NCI-H1417 (cell line): ENCODE results near the gene APOC4.
A peak's percentile ranks its signal among the peaks of the same experiment; 100 is the strongest.
"Not testable (repeated sequence)": the region's sequence is repeated elsewhere in the genome, so short reads cannot be mapped to it uniquely, and the experiment has no call there.

ENCODE experiments used
- DNase-seq, 3 experiments: peaks; one replicate each; lab custom pipeline; 2025; lab: John Stamatoyannopoulos, UW

The APOC4 gene

DNA sequence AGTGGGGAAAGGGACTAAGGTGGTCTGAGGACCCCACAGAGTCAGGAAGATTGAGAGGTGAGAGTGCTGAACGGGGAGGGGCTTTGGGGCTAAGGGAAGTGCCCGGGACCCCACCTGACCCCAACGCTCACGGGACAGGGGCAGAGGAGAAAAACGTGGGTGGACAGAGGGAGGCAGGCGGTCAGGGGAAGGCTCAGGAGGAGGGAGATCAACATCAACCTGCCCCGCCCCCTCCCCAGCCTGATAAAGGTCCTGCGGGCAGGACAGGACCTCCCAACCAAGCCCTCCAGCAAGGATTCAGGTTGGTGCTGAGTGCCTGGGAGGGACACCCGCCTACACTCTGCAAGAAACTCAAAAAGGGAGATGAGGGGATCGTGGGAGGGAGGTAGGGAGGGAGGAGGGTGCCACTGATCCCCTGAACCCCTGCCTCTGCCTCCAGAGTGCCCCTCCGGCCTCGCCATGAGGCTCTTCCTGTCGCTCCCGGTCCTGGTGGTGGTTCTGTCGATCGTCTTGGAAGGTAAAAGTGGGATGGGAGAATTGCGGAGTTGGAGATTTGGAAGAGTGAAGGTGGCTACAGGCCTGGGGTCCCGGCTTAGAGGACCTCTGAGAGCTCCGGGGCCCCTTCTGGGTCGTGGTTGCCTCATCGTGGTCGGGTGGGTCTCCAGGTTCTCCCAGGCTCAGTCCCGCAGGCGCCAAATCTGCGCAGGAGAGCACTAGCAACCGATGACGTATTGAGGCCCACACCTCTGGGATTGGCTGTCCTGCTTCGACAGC is 27.4 kb upstream of the APOC4 start, which contains the start of gene APOC1:
Gene APOC1 (plus strand): TSS at position 176 of the 774 bp plus-strand sequence. CDS start 284 bp downstream, at position 460.
- peak; percentile 65 to 87 (median 86) for DNase-seq

DNA sequence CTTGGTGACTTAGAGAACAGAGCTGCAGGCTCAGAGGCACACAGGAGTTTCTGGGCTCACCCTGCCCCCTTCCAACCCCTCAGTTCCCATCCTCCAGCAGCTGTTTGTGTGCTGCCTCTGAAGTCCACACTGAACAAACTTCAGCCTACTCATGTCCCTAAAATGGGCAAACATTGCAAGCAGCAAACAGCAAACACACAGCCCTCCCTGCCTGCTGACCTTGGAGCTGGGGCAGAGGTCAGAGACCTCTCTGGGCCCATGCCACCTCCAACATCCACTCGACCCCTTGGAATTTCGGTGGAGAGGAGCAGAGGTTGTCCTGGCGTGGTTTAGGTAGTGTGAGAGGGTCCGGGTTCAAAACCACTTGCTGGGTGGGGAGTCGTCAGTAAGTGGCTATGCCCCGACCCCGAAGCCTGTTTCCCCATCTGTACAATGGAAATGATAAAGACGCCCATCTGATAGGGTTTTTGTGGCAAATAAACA is 17.8 kb upstream of the APOC4 start:
- no peak for DNase-seq

DNA sequence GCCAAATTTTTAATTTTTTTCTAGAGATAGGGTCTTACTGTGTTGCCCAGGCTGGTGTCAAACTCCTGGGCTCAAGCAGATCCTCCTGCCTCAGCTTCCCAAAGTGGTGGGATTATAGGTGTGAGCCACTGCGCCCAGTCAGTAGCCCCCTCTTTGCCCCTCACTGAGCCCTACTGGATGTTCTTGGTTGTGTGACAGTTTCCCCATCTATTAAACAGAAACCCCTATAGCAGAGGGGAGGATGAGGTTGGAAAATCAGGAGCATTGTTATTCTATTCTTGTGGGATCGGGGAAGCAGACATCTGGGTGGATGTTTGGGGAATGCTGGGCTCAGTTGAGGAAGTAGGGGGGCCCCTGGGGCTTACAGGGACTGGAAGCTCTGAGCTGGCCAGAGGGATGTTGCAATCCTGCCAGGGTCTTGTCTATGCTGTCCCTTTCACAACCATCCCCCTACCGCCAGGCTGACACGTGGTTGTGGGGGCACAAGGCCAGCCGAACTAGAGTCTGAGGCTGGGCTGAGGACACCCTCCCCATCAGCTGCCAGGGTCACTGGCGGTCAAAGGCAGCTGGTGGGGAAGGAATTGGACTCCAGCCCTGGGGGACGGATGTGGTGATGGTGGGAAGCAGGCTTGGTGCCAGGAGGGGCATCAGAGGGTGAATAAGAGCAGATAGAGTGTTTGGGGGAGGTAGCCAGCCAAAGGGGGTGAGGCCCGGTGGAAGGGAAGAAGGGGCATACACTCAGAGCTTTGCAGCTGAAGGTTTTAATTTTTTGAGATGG is 16.7 kb upstream of the APOC4 start:
- no peak for DNase-seq

DNA sequence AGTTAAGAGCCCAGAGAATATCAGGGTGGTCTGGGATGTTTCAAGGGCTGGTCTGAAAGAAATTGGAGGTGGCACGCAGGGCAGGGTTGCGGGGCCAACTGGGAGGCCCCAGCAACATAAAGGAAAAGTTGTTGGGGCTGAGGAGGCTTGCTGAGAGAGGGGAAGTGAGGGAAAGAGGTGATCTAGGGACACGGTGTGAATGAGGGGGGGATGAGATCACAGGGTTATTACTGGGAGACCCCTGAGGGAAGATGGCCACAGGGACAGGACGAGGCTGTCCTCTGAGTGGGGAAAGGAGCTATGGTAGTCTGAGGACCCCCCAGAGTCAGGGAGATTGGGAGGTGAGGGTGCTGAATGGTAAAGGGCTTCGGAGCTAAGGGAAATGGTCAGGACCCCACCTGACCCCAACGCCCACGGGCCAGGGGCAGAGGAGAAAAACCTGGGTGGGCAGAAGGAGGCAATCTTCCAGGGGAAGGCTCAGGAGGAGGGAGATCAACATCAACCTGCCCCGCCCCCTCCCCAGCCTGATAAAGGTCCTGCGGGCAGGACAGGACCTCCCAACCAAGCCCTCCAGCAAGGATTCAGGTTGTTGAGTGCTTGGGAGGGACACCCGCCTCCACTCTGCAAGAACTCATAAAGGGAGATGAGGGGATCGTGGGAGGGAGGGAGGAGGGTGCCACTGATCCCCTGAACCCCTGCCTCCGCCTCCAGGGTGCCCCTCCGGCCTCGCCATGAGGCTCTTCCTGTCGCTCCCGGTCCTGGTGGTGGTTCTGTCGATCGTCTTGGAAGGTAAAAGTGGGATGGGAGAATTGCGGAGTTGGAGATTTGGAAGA is 15.6 kb upstream of the APOC4 start:
- DNase-seq: not testable (repeated sequence)

DNA sequence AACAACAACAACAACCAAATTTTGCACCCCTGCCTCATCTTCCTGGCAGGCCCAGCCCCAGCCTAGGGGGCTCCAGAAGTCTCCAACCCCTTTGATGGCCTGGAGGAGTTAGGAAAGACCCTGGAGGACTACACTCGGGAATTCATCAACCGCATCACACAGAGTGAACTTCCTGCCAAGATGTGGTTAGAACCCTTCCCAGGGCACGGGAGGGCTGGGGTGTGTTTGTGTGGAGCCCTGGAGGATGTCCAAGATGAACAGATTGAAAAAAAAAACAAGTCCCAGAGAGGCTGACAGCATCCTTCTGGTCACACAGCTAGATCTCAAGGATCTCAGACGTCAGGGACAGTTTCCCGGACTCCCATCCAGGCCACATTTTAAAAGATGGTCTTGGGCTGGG is 14.3 kb upstream of the APOC4 start:
- DNase-seq: no peak

DNA sequence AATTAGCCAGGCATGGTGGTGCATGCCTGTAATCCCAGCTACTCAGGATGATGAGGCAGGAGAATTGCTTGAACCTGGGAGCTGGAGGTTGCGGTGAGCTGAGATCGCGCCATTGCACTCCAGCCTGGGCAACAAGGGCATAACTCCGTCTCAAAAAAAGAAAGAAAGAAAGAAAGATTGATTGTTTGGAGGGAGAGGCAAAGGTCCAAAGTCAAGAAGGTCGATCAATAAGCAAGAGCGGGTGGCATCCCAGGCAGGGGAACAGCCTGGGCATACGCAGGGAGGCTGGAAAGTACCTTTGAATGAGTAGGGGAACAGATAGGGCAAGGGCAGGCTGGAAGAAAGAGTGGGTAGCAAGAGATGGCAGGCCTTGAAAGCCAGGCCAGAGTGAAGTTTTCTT is 11.9 kb upstream of the APOC4 start:
- no peak for DNase-seq

DNA sequence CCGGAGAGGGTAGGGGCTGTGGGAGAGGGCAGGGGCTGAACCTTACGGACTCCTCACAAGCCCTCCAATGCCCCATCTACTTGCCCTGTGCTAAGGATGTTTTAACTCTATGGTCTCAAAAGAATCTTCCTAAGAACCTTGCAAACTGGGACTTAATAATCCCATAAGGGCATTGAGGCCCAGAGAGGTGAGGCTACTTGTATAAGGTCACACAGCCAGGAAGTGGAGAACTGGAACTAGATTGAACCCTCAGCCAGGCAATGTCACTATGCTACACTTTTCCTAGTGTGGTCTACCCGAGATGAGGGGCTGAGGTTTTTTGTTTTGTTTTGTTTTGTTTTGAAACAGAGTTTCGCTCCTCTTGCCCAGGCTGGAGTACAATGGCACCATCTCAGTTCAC is 10.5 kb upstream of the APOC4 start:
- DNase-seq: no peak

DNA sequence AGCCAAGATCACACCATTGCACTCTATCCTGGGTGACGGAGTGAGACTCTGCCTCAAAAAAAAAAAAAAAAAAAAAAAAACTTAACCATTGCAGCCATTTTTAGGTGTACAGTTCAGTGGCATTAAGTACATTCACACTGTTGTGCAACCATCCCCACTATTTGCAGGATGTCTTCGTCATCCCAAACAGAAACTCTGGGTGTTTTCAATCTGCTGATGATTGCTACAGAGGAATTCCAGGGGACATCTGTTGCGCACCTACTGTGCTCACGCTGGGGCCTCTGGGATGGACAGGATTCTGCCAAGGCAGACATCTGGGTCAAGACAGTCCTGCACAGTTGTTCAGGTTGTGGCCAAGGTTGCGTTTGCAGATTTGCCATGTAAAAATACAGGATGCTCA is 2.4 kb upstream of the APOC4 start:
- DNase-seq: no peak

DNA sequence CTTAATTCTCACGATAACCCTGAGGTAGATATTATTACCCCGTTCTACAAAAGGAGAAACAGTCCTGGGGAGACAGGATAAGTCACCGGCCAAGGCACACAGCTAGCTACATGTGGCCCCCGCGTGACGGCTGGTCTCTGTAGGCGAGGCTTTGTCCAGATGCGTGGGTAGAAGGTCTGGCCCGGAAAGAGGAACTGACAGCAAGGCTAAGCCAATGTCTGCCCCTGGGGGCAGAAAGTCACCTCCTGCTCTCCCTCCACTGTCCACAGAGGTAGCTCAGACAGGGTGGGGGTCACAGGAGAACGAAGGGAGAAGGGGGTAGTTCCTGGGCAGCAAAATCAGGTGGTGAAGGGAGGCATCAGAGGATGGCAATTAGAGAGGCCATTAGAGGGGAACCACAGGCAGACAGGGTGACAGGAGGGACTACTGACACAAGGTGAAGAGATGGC is 1.8 kb downstream of the APOC4 start:
- no peak for DNase-seq

DNA sequence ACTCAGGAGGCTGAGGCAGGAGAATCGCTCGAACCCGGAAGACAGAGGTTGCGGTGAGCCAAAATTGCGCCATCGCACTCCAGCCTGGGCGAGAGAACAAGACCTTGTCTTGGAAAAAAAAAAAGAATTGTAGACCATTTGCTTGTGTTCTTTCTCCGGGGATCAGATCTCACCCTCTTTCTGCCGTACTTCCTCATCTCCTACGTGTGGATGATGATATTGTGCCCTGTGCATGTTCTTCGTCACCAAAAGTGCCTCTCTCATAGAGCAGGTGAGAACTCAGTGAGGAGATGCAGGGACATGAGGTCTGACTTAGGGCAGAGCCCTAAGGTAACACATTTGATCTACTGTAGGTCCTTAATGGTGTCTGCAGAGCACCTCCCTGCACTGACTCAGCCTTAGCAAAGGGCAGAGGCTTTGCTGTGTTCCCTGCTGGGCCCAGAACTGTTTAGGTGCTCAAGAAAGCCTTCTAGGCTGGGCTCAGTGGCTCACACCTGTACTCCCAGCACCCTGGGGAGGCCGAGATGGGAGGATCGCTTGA is 5.1 kb downstream of the APOC4 start:
- DNase-seq: no peak

DNA sequence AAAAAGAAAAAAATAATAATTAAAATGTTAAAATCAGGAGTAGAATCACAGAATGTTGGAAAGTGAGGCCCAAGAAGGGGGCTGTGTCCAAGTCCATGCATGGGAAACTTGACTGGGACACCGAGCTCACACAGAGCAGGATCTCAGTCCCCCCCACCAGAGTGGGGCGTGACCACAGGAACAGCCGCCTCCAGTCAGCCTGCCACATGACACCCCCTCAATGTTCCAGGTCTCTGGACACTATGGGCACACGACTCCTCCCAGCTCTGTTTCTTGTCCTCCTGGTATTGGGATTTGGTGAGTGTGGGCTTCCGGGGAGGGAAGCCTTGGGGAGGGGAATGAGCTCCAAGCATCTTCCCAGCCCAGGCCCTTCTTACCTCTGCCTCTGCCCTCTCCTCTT is 6.2 kb downstream of the APOC4 start:
- DNase-seq: no peak

DNA sequence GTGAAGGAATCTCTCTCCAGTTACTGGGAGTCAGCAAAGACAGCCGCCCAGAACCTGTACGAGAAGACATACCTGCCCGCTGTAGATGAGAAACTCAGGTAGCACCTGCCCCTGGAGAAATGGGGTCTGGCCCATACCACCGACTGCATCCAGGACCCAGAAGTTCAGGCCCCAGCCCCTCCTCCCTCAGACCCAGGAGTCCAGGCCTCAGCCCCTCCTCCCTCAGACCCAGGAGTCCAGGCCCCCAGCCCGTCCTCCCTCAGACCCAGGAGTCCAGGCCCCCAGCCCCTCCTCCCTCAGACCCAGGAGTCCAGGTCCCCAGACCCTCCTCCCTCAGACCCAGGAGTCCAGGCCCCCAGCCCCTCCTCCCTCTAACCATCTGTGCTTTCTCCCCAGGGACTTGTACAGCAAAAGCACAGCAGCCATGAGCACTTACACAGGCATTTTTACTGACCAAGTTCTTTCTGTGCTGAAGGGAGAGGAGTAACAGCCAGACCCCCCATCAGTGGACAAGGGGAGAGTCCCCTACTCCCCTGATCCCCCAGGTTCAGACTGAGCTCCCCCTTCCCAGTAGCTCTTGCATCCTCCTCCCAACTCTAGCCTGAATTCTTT is 6.8 kb downstream of the APOC4 start:
- DNase-seq: no peak

DNA sequence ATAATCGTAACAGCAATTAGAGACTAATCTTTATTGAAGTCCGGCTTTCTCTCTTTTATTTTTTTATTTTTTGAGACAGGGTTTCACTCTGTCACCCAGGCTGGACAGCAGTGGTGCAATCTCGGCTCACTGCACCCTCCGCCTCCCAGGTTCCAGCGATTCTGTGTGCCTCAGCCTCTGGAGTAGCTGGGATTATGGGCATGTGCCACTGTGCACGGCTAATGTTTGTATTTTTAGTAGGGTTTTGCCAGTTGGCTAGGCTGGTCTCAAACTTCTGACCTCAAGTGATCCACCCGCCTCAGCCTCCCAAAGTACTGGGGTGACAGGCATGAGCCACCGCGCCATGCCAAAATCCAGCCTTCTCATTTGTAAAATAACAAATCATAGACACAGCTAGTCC is 7.5 kb downstream of the APOC4 start:
- DNase-seq: no peak

DNA sequence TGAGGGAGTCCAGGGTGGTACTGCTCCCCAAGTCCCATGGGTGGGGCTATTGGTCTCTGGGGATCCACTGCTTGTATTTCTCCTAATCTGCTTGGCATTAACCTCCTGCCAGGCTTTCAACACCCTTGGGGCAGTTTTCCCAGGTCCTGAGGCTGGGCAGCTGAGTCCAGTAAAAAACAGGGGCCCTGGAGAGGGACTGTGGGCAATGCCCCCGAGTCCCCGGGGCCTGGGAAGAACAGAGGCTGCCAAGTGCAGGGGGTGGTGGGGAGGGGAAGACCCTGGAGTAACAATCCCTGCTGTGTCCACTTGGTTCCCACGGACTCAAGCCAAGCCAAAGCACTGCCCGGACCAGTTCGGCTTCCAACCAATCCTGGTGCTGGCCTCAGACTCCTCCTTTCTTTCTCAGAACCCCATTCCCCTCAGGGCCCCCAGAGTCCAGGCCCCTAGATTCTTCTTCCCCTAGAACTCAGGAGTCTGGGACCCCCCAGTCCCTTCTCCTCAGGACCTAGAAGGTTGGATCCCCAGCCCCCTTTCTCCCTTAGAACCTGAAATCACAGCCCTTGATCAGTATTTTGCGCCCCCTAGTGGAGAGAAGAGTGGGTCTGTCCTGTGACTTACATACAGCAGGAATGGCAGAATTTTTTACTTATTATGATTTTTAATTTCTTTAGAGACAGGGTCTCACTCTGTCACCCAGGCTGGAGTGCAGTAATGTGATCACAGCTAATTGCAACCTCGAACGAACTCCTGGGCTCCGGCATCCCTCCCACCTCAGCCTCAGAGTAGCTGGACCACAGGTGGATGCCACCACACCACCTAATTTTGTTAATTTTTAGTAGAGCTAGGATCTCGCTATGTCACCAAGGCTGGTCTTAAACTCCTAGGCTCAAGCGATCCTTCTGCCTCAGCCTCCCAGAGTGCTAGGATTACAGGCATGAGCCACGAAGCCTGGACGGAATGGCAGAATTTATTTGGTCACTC is 9.4 kb downstream of the APOC4 start:
- peak; percentile 50 to 85 (median 74) for DNase-seq

DNA sequence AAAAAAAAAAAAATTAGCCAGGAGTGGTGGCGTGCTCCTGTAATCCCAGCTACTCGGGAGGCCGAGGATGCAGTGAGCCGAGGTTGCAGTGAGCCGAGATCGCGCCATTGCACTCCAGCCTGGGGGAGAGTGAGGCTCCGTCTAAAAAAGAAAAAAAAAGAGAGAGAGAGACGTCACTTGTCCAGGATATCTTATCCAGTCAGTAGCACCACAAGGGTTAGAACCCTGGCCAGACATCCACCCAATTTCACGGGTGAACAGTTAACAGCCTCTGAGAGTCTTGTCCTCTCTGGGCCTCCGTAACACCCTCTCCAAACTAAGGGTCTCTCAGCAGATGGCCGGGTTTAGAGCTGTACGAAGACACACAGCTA is 12.2 kb downstream of the APOC4 start:
- no peak for DNase-seq

DNA sequence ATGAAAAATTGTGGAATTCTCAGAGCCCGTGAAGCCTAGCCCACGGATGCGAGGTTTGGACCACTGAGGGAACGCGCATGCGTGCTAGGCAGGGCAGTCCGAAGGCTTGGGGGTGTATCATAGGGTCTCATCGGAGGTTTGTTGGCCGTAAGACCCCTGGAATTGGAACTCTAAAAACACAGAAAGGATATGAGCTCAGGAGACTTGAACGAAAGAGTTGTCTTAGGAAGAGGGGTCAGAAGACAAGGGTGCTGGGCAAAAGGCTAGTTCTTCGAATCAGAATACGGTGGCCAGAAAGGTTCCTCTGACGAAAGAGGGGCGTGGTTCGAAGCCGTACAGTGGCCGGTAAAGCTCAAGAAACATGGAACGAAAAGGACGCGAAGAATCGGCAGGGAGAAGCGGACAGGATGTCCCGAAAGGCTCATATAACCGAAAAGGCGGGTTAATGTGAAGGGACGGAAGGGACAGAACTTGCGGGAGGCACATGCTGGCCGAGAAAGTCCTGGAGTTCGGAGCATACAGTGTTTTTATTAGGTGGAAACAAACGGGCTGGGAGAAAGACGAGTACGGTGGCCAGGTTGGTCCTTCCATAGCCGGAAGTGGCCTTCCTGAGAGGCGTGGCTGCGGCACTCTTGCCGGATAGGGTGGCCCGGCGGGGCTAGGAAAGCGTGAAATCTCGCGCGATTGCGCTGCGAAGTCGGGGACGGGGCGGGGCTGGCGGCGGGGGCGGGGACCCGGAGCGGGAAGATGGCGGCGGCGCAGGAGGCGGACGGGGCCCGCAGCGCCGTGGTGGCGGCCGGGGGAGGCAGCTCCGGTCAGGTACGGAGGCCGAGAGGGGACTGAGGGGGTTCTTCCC is 12.8 kb downstream of the APOC4 start, which contains the start of gene CLPTM1:
Gene CLPTM1 (plus strand): TSS at position 732 of the 856 bp plus-strand sequence. CDS start 16 bp downstream, at position 748.
- peak; percentile 97 to 98 (median 98) for DNase-seq

DNA sequence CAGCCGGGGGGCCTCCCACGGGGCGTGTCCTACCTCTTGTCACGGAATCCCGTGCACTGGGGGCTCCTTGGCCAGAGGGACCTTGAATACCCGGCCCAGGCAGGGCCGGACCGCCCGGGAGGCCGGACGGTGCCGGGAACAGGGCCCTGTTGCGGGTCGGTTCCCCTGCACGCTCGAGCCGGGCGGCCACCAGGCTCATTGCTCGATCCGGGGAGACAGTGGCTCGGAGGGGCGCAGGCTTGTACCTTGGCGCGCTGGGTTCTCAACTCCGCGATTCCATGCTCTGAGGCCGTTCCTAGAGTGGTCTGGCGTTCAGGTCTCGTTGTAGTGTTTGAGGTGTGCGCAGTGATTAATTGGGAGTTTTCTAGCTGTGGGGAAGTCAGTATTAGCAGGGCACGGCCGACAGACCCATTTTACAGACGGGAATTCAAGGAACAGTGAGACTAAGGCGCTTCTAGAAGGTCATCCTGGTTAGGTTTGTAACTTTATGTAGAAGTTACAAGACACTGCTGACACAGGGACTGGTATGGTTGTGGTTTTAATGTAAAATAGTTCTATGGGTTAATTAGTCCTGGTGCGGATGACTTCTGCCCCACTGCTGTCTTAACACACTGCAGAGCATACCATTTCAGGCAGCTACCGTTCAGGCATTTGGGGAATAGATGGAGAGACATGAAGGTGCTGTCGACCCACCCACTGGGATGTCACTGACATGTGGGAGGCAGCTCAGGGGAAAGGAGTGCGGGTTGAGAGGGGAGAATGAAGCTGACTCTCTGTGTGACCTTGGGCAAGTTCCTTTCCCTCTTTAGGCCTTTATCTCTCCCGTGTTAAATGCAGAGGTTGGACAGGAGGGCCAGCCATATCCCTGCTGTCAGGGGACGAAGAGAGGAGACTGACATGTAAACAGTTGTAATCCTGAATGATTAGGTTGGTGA is 13.7 kb downstream of the APOC4 start:
- DNase-seq: peak in 1 of 3 experiments; percentile 54

DNA sequence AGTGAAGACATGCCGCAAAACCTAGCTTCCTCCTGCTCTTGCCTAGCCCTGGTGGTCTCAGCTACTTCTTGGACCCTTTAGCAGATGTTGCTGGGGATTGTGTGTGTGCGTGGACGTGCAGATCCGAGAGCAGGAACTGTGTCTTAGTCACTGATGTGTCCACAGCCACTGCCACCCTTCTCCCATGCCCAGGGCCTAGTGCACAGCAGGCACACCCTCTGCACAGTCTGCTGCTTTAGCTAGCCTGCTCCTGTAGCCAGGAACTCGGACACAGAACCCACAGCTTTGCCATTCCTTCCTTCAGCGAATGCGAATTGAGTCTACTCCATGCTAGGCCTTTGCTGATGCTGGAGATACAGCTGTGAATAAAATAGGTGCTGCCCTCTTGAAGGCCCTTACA is 15.5 kb downstream of the APOC4 start:
- DNase-seq: no peak
